ENCODE data around the gene ESCO1. TPM values are rescaled to one million over a fixed set of nuclear protein-coding genes. Genes with fewer than 3 reads are reported as not detected.

ESCO1 gene
- total and polyA plus RNA-seq, 2 of the 13 experiments (the other 11 are each of a cell fraction or from before 2014, with no cell fraction given) = 6.3 to 19.4 TPM

GRCh38 chr18:21600526-21601410 is at the start of gene ESCO1 (continued):
- TF ChIP-seq, protein P1, sequence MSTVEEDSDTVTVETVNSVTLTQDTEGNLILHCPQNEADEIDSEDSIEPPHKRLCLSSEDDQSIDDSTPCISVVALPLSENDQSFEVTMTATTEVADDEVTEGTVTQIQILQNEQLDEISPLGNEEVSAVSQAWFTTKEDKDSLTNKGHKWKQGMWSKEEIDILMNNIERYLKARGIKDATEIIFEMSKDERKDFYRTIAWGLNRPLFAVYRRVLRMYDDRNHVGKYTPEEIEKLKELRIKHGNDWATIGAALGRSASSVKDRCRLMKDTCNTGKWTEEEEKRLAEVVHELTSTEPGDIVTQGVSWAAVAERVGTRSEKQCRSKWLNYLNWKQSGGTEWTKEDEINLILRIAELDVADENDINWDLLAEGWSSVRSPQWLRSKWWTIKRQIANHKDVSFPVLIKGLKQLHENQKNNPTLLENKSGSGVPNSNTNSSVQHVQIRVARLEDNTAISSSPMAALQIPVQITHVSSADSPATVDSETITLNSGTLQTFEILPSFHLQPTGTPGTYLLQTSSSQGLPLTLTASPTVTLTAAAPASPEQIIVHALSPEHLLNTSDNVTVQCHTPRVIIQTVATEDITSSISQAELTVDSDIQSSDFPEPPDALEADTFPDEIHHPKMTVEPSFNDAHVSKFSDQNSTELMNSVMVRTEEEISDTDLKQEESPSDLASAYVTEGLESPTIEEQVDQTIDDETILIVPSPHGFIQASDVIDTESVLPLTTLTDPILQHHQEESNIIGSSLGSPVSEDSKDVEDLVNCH (CRISPR knock-in tag; IDR thresholded peaks at IDR 0.05) = peak; percentile 98; the same call in 1 of the 2 replicates
- TF ChIP-seq HOXA7 (CRISPR knock-in tag; IDR thresholded peaks at IDR 0.05) (no peak), EEA1 (CRISPR knock-in tag; IDR thresholded peaks at IDR 0.05; ENCODE audit: borderline replicate concordance) (peak; percentile 88; the same call in 1 of the 2 replicates), SPEN (CRISPR knock-in tag; IDR thresholded peaks at IDR 0.05; ENCODE audit: low read depth) (peak; percentile 96), ZBTB37 (CRISPR knock-in tag; IDR thresholded peaks at IDR 0.05) (peak; percentile 73; the same call in 1 of the 2 replicates), ZBED4 (CRISPR knock-in tag; IDR thresholded peaks at IDR 0.05; ENCODE audit: borderline replicate concordance) (peak; percentile 55), TRIM24 (CRISPR knock-in tag; IDR thresholded peaks at IDR 0.05) (0 out of 2 replicates have a peak, but pooled peaks have one; percentile 56), IRF1 (CRISPR knock-in tag; IDR thresholded peaks at IDR 0.05; ENCODE audit: low read depth) (no peak), ESRRA (CRISPR knock-in tag; IDR thresholded peaks at IDR 0.05; ENCODE audit: low read depth) (no peak; the same call in none of the 2 replicates), JUND (CRISPR knock-in tag; IDR thresholded peaks at IDR 0.05) (0 out of 2 replicates have a peak, but pooled peaks have one; percentile 25), ATF6 (CRISPR knock-in tag; conservative IDR thresholded peaks at IDR 0.05) (peak; percentile 33; the same call in 1 of the 2 replicates), NFKB2 (CRISPR knock-in tag; IDR thresholded peaks at IDR 0.05; ENCODE audit: borderline replicate concordance) (0 out of 2 replicates have a peak, but pooled peaks have one; percentile 77), SAP130 (CRISPR knock-in tag; IDR thresholded peaks at IDR 0.05; ENCODE audit: low read depth) (peak; percentile 89), POGZ (CRISPR knock-in tag; IDR thresholded peaks at IDR 0.05) (peak; percentile 98)
- TF ChIP-seq, protein P2, sequence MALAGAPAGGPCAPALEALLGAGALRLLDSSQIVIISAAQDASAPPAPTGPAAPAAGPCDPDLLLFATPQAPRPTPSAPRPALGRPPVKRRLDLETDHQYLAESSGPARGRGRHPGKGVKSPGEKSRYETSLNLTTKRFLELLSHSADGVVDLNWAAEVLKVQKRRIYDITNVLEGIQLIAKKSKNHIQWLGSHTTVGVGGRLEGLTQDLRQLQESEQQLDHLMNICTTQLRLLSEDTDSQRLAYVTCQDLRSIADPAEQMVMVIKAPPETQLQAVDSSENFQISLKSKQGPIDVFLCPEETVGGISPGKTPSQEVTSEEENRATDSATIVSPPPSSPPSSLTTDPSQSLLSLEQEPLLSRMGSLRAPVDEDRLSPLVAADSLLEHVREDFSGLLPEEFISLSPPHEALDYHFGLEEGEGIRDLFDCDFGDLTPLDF (CRISPR knock-in tag; IDR thresholded peaks at IDR 0.05) = peak; percentile 78
